Epithelial cell of esophagus (primary cell): ENCODE measurements around the gene TIMP3.
"Not testable (repeated sequence)": the region's sequence is repeated elsewhere in the genome, so short reads cannot be mapped to it uniquely, and the experiment has no call there.

Experiments used
- DNase-seq: peaks from one replicate; pipeline ENCODE4 v3.0.0; 2010; ENCODE audit warnings: low read depth
- H3K4me3 ChIP-seq: 2 replicates; pipeline ENCODE4 v1.5.1; 2011; ENCODE audit warnings: mild to moderate bottlenecking, low read length, control low read depth
- CTCF ChIP-seq: IDR thresholded peaks from 2 replicates; pipeline ENCODE4 v1.5.1; 2011; ENCODE audit warnings: low read depth, mild to moderate bottlenecking, low read length, control low read depth, inconsistent platforms; ENCODE audit not compliant: insufficient read depth; ENCODE audit errors: missing control alignments

The TIMP3 gene

GRCh38 chr22:32801537-32802236 lies at the start of gene TIMP3:
TSS of gene TIMP3 (plus strand) at chr22:32801705. CDS start at chr22:32802002, 297 bp downstream.
- peak within 1 kb of the TSS; percentile 74 for H3K4me3 ChIP-seq
- DNase-seq: peak; percentile 55
- no peak for TF ChIP-seq CTCF

GRCh38 chr22:32752326-32752725 lies 49.2 kb upstream of the TIMP3 start:
- peak; percentile 9 for DNase-seq
- H3K4me3 ChIP-seq: no peak overlapping the region
- TF ChIP-seq CTCF: no peak

GRCh38 chr22:32752816-32753520 lies 48.5 kb upstream of the TIMP3 start:
- H3K4me3 ChIP-seq: no peak overlapping the region
- TF ChIP-seq CTCF: no peak
- no peak for DNase-seq

GRCh38 chr22:32753591-32753990 lies 47.9 kb upstream of the TIMP3 start:
- no peak for DNase-seq
- no peak for TF ChIP-seq CTCF
- no peak overlapping the region for H3K4me3 ChIP-seq

- no peak overlapping the region for H3K4me3 ChIP-seq
- DNase-seq: peak; percentile 45
- no peak for TF ChIP-seq CTCF
Measured at GRCh38 chr22:32754413-32755041, 47.0 kb upstream of the TIMP3 start.

GRCh38 chr22:32757086-32757762 lies 44.3 kb upstream of the TIMP3 start:
- DNase-seq: not testable (repeated sequence)

GRCh38 chr22:32758866-32759385 lies 42.6 kb upstream of the TIMP3 start:
- no peak for TF ChIP-seq CTCF
- no peak for DNase-seq
- H3K4me3 ChIP-seq: no peak overlapping the region

More at GRCh38 chr22:32757086-32757762, 44.3 kb upstream of the TIMP3 start:
- H3K4me3 ChIP-seq: not testable (repeated sequence)
